ENCODE measurements around the gene BANK1. TPM values are rescaled to one million over a fixed set of nuclear protein-coding genes. Genes with fewer than 3 reads are reported as not detected.

BANK1 gene
- total RNA-seq, 1 donor from 2014 or later, result 0.19 TPM

DNA sequence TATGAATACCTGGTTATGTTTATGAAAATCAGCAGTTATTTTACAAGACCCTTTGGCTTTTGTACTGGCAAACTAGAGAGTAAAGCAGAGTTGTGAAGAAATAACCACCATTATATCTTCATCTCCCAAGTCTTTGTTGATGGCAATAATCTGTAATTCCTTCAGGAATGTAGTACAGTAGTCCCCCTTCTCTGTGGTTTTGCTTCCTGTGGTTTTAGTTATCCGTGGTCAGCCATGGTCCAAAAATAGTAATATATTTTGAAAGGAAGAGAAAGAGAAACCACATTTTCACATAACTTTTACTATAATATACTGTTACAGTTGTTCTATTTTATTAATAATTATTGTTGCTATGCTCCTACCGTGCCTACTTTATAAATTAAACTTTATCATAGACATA is 27.8 kb downstream of the BANK1 start:
- no peaks in the 10 kb centered on the region for H3K4me1 Mint-ChIP-seq
- Histone ChIP-seq H3K36me3 (no peaks in the 10 kb centered on the region), H3K79me2 (ENCODE audit: low read depth) (no peaks in the 10 kb centered on the region), H3K4me2 (no peak overlapping the region), H2AFZ (replicated peaks) (no peak overlapping the region), H3K9me3 (ENCODE audit: low read depth) (no peaks in the 10 kb centered on the region), H3K27ac (no peak overlapping the region), H3K4me3 (no peak overlapping the region), H3K4me1 (no peaks in the 10 kb centered on the region), H3K27me3 (no peaks in the 10 kb centered on the region), H3K9ac (no peak overlapping the region), H3F3A (ENCODE audit: low read depth) (no peaks in the 10 kb centered on the region), H4K20me1 (ENCODE audit: low read depth) (no peaks in the 10 kb centered on the region)
- no peaks in the 10 kb centered on the region for H3K36me3 Mint-ChIP-seq
- H3K9me3 Mint-ChIP-seq, result peaks cover 3% of the 10 kb centered on the region
- TF ChIP-seq EZH2 (IDR thresholded peaks at IDR 0.05), result no peak
- no peak for TF ChIP-seq EZH2phosphoT487 (IDR thresholded peaks at IDR 0.05)
- TF ChIP-seq, protein P1, sequence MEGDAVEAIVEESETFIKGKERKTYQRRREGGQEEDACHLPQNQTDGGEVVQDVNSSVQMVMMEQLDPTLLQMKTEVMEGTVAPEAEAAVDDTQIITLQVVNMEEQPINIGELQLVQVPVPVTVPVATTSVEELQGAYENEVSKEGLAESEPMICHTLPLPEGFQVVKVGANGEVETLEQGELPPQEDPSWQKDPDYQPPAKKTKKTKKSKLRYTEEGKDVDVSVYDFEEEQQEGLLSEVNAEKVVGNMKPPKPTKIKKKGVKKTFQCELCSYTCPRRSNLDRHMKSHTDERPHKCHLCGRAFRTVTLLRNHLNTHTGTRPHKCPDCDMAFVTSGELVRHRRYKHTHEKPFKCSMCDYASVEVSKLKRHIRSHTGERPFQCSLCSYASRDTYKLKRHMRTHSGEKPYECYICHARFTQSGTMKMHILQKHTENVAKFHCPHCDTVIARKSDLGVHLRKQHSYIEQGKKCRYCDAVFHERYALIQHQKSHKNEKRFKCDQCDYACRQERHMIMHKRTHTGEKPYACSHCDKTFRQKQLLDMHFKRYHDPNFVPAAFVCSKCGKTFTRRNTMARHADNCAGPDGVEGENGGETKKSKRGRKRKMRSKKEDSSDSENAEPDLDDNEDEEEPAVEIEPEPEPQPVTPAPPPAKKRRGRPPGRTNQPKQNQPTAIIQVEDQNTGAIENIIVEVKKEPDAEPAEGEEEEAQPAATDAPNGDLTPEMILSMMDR (IDR thresholded peaks at IDR 0.05), result no peak
- no peak overlapping the region for H3K4me3 Mint-ChIP-seq
- no peak overlapping the region for H3K27ac Mint-ChIP-seq
- no peak for DNase-seq (ENCODE audit: low spot score)
- H3K27me3 Mint-ChIP-seq (ENCODE audit: insufficient read depth, low read depth), result peaks cover 5% of the 10 kb centered on the region

GRCh38 chr4:101823864-101824263 is 33.3 kb downstream of the BANK1 start:
- Mint-ChIP-seq H3K36me3 (no peaks in the 10 kb centered on the region), H3K9me3 (peaks cover 3% of the 10 kb centered on the region), H3K27me3 (ENCODE audit: insufficient read depth, low read depth) (peaks cover 3% of the 10 kb centered on the region), H3K4me3 (no peak overlapping the region), H3K4me1 (no peaks in the 10 kb centered on the region), H3K27ac (no peak overlapping the region)
- TF ChIP-seq, protein P1 (IDR thresholded peaks at IDR 0.05), result no peak
- TF ChIP-seq EZH2phosphoT487 (IDR thresholded peaks at IDR 0.05) (no peak), EZH2 (IDR thresholded peaks at IDR 0.05) (no peak)
- Histone ChIP-seq H3K27ac (no peak overlapping the region), H3K9me3 (ENCODE audit: low read depth) (no peaks in the 10 kb centered on the region), H4K20me1 (ENCODE audit: low read depth) (no peaks in the 10 kb centered on the region), H3F3A (ENCODE audit: low read depth) (no peaks in the 10 kb centered on the region), H2AFZ (replicated peaks) (no peak overlapping the region), H3K4me2 (no peak overlapping the region), H3K36me3 (no peaks in the 10 kb centered on the region), H3K4me3 (no peak overlapping the region), H3K79me2 (ENCODE audit: low read depth) (no peaks in the 10 kb centered on the region), H3K4me1 (no peaks in the 10 kb centered on the region), H3K27me3 (no peaks in the 10 kb centered on the region), H3K9ac (no peak overlapping the region)
- DNase-seq (ENCODE audit: low spot score), result no peak

DNA sequence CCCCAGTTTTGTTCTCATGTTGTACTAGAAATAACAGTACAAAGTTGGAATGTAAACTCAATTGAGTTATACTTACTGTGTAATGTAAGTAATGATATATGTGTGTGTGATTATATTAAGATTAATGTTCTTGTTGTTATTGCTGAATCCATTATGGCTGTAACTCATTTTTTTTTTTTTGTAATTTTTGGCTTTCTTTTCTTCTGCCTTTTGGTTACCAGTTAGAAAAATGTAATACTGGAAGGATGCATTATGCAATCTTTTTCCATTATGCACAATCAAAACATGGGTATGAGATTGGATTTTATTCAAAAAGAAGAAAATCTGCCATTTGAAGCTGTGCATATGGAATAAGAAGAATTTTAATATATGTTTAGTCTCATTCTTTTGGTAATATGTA is 34.0 kb downstream of the BANK1 start:
- Histone ChIP-seq H3K4me1 (no peaks in the 10 kb centered on the region), H3K27ac (no peak overlapping the region), H3K9ac (no peak overlapping the region), H3K36me3 (no peaks in the 10 kb centered on the region), H4K20me1 (ENCODE audit: low read depth) (no peaks in the 10 kb centered on the region), H3K27me3 (no peaks in the 10 kb centered on the region), H3K9me3 (ENCODE audit: low read depth) (no peaks in the 10 kb centered on the region), H3K79me2 (ENCODE audit: low read depth) (no peaks in the 10 kb centered on the region), H3K4me3 (no peak overlapping the region), H3K4me2 (no peak overlapping the region), H3F3A (ENCODE audit: low read depth) (no peaks in the 10 kb centered on the region), H2AFZ (replicated peaks) (no peak overlapping the region)
- Mint-ChIP-seq H3K9me3 (peaks cover 3% of the 10 kb centered on the region), H3K4me3 (no peak overlapping the region), H3K27ac (no peak overlapping the region), H3K4me1 (no peaks in the 10 kb centered on the region), H3K36me3 (no peaks in the 10 kb centered on the region), H3K27me3 (ENCODE audit: insufficient read depth, low read depth) (peaks cover 3% of the 10 kb centered on the region)
- no peak for DNase-seq (ENCODE audit: low spot score)
- no peak for TF ChIP-seq EZH2phosphoT487 (IDR thresholded peaks at IDR 0.05)
- TF ChIP-seq EZH2 (IDR thresholded peaks at IDR 0.05), result no peak
- TF ChIP-seq, protein P1 (IDR thresholded peaks at IDR 0.05), result no peak
